Keratinocyte (primary cell): ENCODE results near the gene ARSB.

Experiments
- CTCF ChIP-seq, 3 experiments: IDR thresholded peaks in 1 of 3; conservative IDR thresholded peaks in 1 of 3; optimal IDR thresholded peaks in 1 of 3; 2 replicates in 2 of 3; 3 replicates in 1 of 3; pipeline versions ENCODE3 to v1.5.1; 2011; ENCODE audit warnings: low read length in 3 of 3, mild to moderate bottlenecking in 3 of 3, moderate library complexity in 2 of 3, control low read depth in 1 of 3, inconsistent platforms in 1 of 3; ENCODE audit not compliant: insufficient read depth in 2 of 3; ENCODE audit errors: extremely low read depth in 1 of 3
- EZH2 ChIP-seq: IDR thresholded peaks from one replicate; pipeline ENCODE4 v1.6.1; 2012; ENCODE audit warnings: inconsistent platforms, mild to moderate bottlenecking, low read length, moderate library complexity

- no peak for TF ChIP-seq CTCF (optimal IDR thresholded peaks at IDR 0.05 in 1 of 3, IDR thresholded peaks at IDR 0.05 in 1 of 3, conservative IDR thresholded peaks at IDR 0.05 in 1 of 3; ENCODE audit: extremely low read depth in 1 of 3, insufficient read depth in 2 of 3, low read length in 3 of 3)
- TF ChIP-seq EZH2 = no peak
Observed at GRCh38 chr5:78797936-78798672, 187.0 kb downstream of the ARSB start.
